ENCODE results near the gene RNF157. TPM values are rescaled to one million over a fixed set of nuclear protein-coding genes. Genes with fewer than 3 reads are reported as not detected.

Gene RNF157
- total and polyA plus RNA-seq, 2 of the 4 experiments (the other 2 are of a cell fraction): 0.54 to 1.3 TPM

DNA sequence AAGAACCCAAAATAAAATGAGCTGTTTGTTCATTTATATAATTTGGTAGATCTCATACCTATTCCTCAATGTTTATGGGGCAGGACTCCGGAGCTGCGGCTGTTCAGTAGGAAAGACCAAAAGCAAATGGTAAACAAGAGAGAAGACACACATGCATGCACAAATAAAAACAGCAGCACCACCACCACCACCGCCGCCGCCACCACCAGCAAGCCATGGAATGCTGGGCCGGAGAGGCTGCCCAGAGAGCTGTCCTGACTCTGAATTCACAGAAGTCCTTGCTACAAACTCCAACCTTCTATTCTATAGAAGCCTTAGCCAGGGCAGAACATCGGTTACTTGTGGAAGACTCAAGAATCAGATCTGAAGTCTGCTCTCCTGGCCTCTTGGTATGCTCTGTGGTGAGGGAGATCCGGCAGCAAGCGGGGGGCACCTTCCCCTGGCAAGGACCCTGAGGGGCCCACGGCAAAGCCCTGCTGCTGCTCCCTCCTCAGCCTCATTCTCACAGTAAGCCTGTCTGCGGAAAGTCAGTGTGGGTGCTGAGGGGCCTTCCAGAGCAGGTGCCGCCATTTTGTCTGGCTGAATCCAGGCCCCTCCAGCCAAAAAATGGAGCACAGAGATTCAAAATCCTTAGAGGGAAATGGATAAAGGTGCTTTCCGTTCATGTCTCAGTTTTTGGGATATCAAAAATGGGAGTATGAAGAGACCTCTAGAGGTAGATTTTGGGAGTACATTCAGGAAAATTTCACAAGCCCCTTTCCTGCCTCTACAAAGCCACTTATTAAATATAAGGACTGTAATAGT, 92.9 kb downstream of the RNF157 start:
- peaks cover 12% of the 10 kb centered on the region for H3K27me3 ChIP-seq (ENCODE audit: control insufficient read depth, insufficient read depth, low read length)
- H2BK120ac ChIP-seq (ENCODE audit: low read depth, low read length): no peak overlapping the region
- BruUV-seq (replicated peaks): no TSS peak
- ChIA-PET CTCF (no interaction called here), POLR2A (ENCODE audit: unreplicated experiment) (no interaction called here)
- H2BK15ac ChIP-seq (ENCODE audit: low read depth, low read length): no peak overlapping the region
- no peak overlapping the region for H2AK5ac ChIP-seq (ENCODE audit: low read depth, low read length)
- no peak overlapping the region for H2BK5ac ChIP-seq (ENCODE audit: low read depth, low read length, poor library complexity, severe bottlenecking)
- H4K91ac ChIP-seq (ENCODE audit: insufficient read depth, low read depth, low read length): no peak overlapping the region
- H2AK9ac ChIP-seq (replicated peaks; ENCODE audit: low read depth, low read length, poor library complexity): no peak overlapping the region
- no peak overlapping the region for H3K4ac ChIP-seq (ENCODE audit: low read depth, low read length)
- no peak overlapping the region for H3K27ac ChIP-seq (ENCODE audit: insufficient read depth, low read length)
- no peak overlapping the region for H3K4me2 ChIP-seq (ENCODE audit: low read depth, low read length)
- DNase-seq (peak; percentile 26), ATAC-seq (ENCODE audit: low read depth) (peak; percentile 57)
- no peak overlapping the region for H2BK20ac ChIP-seq (ENCODE audit: low read depth, low read length)
- H3K79me1 ChIP-seq (ENCODE audit: low read depth in 1 of 2, low read length in 2 of 2): no peaks in the 10 kb centered on the region
- in situ Hi-C loops (cut with MboI; ENCODE audit: low sequenced_read_pairs) (no loop called here), dilution Hi-C loops (cut with HindIII; ENCODE audit: low sequenced_read_pairs, unreplicated experiment) (no loop called here), intact Hi-C loops (cut with micrococcal nuclease) (loop anchor here (1.0 kb wide), 1 partner anchor 133 kb away; no protein-coding TSS in a partner anchor)
- no peak overlapping the region for H3K56ac ChIP-seq (ENCODE audit: extremely low read depth, insufficient read depth, low read length)
- H3K4me3 ChIP-seq (ENCODE audit: insufficient read depth, low read depth, low read length): no peak overlapping the region
- no peak overlapping the region for H3K18ac ChIP-seq (ENCODE audit: low read depth, low read length)
- no peaks in the 10 kb centered on the region; the same call in 1 of the 2 replicates for H3K9me1 ChIP-seq (ENCODE audit: insufficient read depth, low read length)
- H3K36me3 ChIP-seq (ENCODE audit: control insufficient read depth, insufficient read depth, low read length): no peaks in the 10 kb centered on the region
- H4K5ac ChIP-seq (ENCODE audit: low read depth, low read length): no peak overlapping the region
- no peak overlapping the region for H4K8ac ChIP-seq (ENCODE audit: low read depth in 2 of 2, low read length in 2 of 2)
- H3K9me3 ChIP-seq (ENCODE audit: control insufficient read depth, insufficient read depth, low read length): no peaks in the 10 kb centered on the region
- no peak overlapping the region for H3K14ac ChIP-seq (replicated peaks; ENCODE audit: low read depth, low read length)
- H3K9ac ChIP-seq (ENCODE audit: low read depth, low read length): no peak overlapping the region
- no peaks in the 10 kb centered on the region; the same call in 1 of the 2 replicates for H3K4me1 ChIP-seq (ENCODE audit: control insufficient read depth, insufficient read depth, low read length)
- H4K20me1 ChIP-seq (ENCODE audit: insufficient read depth, low read length): no peaks in the 10 kb centered on the region
- WGBS, 2 experiments (ENCODE audit: extremely low coverage in 2 of 2, insufficient read length in 1 of 2): 50% methylated on average over 2 of the region's 13 CpGs; no CpG with 5 or more reads in 1 of the 2 experiments
- no peak overlapping the region for H2AFZ ChIP-seq (replicated peaks; ENCODE audit: low read length, poor library complexity)
- H3K23ac ChIP-seq (ENCODE audit: low read depth, low read length): no peak overlapping the region
- TF ChIP-seq RFX5 (IDR thresholded peaks at IDR 0.05; ENCODE audit: low read depth, low read length) (no peak), CEBPB (IDR thresholded peaks at IDR 0.05; ENCODE audit: low read depth, low read length) (no peak), RAD21 (IDR thresholded peaks at IDR 0.05; ENCODE audit: low read length) (peak; percentile 44), CTCF (conservative IDR thresholded peaks at IDR 0.05; ENCODE audit: low read depth, low read length) (peak; percentile 55), SMC3 (IDR thresholded peaks at IDR 0.05; ENCODE audit: low read depth, low read length) (peak; percentile 31), FOS (IDR thresholded peaks at IDR 0.05; ENCODE audit: low read depth, low read length) (no peak)

Measured in IMR-90 (cell line).